KBM-7 (cell line): ENCODE results near the gene CHPF2.

Experiments used
- DNase-seq: peaks from one replicate; pipeline ENCODE4 v3.0.0-alpha.2; 2015
- in situ Hi-C: fragments of 300-500 bp; cut with MboI; formaldehyde crosslinking; loops from 2 replicates; pipeline ENCODE4 v1.14.3; 2020; ENCODE audit warnings: low sequenced_read_pairs, low pct_unique_long_range_greater_than_20kb, mixed read lengths

The CHPF2 gene

DNA sequence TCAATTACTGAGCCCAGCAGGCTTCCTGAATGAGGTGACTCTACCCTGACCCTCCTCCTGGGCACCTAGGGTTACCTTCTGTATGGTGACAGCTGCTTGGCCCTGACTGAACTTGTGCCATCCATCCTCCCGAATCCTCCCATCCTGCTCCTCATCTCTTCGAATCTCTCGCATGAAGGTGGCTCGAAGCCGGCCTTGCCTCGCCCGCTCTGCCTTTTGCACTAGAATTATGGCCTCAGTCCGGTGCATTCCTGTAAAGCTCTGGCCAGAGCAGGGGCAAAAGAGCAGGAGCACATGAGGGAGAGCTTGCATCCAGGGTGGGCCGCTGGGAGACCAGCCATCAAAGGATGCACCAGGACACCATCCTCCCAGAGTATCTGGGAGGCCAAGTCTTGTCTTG lies 29.4 kb upstream of the CHPF2 start:
- in situ Hi-C loops, result no loop called here
- no peak for DNase-seq

DNA sequence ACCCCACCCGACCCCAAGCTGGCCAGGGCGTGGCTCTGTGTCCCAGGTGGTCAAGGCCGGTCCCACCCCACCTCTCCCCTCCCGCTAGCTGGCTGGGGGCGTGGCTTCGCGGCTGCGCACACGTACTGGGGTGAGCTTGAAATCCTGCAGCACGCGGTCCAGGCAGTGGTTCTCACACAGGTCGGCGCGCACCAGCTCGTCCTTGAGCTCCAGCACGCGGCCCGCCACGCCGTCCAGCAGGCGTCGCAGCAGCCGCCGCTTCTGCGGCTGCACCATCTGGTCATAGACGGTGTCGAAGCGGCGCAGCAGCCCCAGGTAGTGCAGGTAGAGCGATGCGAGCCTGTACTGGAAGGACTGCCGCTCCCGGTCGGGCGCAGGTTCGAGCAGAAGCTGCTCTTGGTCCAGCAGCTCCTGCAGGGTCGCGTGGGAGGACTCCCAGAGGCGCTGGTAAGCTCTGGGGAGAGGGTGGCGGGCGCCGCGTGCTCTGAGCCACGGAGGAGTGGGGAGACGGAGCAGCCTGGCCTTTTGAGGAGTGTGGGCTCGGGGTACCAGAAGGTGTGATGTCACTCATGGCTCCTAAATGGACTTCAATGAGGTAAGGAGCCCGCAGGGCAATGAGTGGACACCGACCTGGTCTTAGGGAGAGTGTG lies 27.8 kb upstream of the CHPF2 start:
- in situ Hi-C loops, result no loop called here
- DNase-seq, result no peak

- in situ Hi-C loops, result no loop called here
- DNase-seq, result no peak
Measured at GRCh38 chr7:151205730-151206129, 26.6 kb upstream of the CHPF2 start.

DNA sequence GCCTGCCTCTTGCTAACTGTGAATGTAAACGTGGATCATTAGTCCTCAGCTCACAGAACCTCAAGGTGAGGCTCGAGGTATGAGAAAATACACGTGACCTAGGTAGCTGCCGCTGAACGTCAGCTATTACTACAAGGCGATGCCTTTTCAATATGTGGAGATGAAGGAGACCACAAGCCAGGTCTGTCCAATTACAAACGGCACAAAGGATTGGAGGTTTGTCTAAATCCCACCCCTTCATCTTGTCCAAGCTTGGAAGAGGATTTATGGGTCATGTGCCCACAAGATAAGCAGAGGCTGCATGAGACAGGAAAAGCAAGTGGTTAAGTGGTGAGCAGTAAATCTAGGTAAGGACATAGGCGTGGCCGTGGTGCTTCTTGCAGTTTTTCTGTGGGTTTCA lies 25.4 kb upstream of the CHPF2 start:
- in situ Hi-C loops, result no loop called here
- peak; percentile 89 for DNase-seq

GRCh38 chr7:151207315-151207714 lies 25.0 kb upstream of the CHPF2 start:
- in situ Hi-C loops, result no loop called here
- no peak for DNase-seq

DNA sequence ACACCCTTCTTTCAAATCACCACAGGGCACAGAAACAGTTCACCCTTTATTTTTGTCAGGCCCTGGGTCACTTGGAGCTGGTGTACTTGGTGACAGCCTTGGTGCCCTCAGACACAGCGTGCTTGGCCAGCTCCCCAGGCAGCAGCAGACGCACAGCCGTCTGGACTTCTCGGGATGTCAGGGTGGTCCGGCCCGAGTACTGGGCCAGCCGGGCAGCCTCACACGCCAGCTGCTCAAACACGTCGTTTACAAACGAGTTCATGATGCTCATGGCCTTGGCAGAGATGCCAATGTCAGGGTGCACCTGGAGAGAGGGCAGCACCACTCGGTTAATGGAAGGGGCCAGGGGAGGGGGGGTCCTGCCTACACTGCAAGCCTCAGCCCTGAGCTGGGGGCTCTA lies 24.5 kb upstream of the CHPF2 start:
- no peak for DNase-seq
- in situ Hi-C loops, result no loop called here

DNA sequence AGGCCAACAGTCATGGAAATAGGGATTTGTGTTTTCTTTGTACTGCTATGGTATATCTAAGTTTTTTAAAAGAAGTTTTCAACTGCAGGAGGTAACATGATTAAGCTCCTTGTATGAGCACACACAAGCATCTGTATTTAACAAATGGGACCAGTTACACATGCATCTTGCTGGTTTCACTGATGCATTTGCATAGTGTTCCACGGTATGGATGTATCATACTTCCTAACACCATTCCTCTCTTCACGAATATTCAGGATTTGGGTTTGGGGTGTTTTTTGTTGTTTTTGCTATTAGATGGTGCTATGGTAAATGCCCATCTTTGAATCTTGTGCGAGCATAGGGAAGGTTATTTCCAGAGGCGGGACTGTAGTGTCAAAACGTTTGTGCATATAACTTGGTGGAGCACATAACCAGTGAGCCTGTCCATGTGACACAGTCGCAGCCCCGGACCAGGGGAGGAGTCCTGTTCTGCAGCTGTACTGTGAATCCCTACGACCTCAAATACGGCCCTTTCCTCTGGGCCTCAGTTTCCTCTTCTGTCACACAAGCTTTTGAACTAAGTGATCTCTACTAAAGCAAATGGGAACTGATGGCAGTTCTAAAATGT lies 23.9 kb upstream of the CHPF2 start:
- in situ Hi-C loops, result no loop called here
- no peak for DNase-seq

DNA sequence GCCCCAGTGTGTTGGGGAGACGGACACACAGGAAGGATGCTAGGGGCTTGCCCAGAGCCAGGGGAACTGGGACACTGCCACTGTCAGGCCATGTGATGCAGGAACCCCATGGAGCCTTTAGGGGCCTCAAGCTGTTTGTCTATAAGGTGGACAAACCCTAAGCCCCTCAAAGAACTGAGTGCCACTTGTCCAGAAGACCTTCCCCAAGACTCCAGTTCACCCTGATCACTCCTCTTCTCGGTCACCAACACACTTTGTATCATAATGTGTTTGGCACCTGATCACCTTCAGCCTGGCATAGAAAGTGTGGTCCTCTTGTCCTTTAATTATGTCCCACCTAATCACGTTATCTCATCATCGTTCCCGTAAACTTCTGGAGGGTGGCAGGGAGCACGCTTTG lies 22.7 kb upstream of the CHPF2 start:
- DNase-seq, result no peak
- in situ Hi-C loops, result no loop called here

DNA sequence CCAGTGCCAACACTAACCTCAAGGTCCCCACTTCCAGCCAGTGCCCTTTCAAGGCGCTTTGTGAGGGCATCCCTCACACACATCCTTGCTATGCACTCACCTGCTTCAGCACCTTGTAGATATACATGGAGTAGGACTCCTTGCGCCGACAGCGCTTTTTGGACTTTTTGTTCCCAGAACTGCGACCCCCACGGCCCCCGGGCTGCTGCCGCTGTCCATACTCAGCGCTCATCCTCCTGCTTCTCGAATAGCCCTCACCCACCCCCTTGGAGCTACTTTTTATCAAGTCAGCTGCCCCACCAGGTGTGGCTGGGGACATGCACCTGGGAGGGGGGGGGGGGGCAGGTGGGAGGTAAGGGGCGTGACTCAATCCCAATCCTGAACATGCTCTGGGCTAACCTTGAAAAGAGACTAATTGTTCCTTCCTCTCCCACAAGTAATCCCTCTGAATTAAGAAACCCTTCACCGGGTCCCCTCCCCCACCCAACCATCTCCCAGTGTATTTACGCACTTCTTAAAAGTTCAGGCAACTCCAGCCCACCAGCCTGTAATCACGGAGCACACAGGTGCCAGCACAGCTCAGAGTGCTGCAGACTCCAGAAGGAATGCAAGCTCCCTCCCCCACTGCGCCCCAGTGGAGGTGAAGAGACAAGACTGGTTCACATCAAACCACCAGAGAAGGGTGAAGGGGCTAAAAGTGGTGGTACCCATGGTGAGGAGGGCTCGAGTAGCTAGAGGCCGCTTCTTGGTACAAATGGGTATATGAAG lies 22.0 kb upstream of the CHPF2 start, which contains the start of gene H2BK1:
Gene H2BK1, minus strand, starts transcription at position 402 of the 768 bp plus-strand sequence. Its CDS starts 170 bp downstream, at position 232.
- in situ Hi-C loops, result no loop called here
- DNase-seq, result no peak

- in situ Hi-C loops, result no loop called here
- no peak for DNase-seq
Measured at GRCh38 chr7:151211155-151211772, 21.0 kb upstream of the CHPF2 start.

DNA sequence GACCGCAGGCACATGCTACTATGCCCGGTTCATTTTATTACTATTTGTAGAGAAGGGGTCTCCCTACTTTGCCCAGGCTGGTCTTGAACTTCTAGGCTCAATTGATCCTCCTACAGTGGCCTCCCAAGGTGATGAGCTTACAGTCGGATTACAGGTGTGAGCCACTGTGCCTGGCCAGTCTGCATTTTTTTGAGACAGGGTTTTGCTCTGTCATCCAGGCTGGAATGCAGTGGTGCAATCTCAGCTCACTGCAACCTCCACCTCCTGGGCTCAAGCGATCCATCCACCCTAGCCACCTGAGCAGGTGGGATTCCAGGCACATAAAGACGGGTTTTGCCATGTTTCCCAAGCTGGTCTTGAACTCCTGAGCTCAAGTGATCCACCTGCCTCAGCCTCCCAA lies 19.7 kb upstream of the CHPF2 start:
- DNase-seq, result no peak
- in situ Hi-C loops, result no loop called here

DNA sequence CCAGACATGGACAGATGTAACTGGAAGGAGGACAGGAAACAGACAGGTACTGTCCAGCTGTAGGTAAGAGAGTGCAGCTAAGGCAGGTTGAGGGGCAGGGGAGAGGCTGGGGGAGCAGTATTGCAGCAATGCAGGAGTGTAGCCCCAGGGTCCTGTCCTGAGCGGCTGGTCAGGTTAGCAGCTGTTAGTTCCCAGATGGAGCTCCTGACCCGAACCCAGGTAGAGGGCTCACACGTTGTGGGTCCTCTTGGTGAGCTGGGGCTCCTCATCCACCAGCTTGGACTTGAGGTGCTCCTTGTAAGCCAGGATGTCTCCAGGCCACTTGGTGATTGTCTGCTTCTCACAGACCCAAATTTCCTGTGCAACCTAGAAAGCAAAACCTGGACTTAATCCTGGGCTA lies 18.5 kb upstream of the CHPF2 start:
- no peak for DNase-seq
- in situ Hi-C loops, result no loop called here

- DNase-seq, result no peak
- in situ Hi-C loops, result no loop called here
Measured at GRCh38 chr7:151215396-151215795, 16.9 kb upstream of the CHPF2 start.

GRCh38 chr7:151218170-151218569 lies 14.1 kb upstream of the CHPF2 start:
- in situ Hi-C loops, result no loop called here
- no peak for DNase-seq

- in situ Hi-C loops, result no loop called here
Measured at GRCh38 chr7:151223728-151224127, 8.6 kb upstream of the CHPF2 start.

GRCh38 chr7:151225948-151226510 lies 6.3 kb upstream of the CHPF2 start:
- in situ Hi-C loops, result no loop called here
- DNase-seq, result no peak

More at GRCh38 chr7:151223728-151224127, 8.6 kb upstream of the CHPF2 start:
- no peak for DNase-seq

- no peak for DNase-seq
- in situ Hi-C loops, result no loop called here
Measured at GRCh38 chr7:151226560-151226874, 5.8 kb upstream of the CHPF2 start.

- in situ Hi-C loops, result no loop called here
- peak; percentile 98 for DNase-seq
Measured at GRCh38 chr7:151226875-151227782, 5.2 kb upstream of the CHPF2 start, which contains the start of gene ABCF2. Gene ABCF2 (minus strand): TSS chr7:151227205. CDS start chr7:151226458, 747 bp downstream.
